K562 (cell line): ENCODE results near the gene THAP5. TPM values are rescaled to one million over a fixed set of nuclear protein-coding genes. Genes with fewer than 3 reads are reported as not detected.

Experiments used
- BCL6 ChIP-seq: fragments of 250-450 bp; sonication (Bioruptor Pico); IDR thresholded peaks from 2 replicates; pipeline ENCODE4 v1.4.0; 2020
- CTCF ChIP-seq, 3 experiments: IDR thresholded peaks in 2 of 3; conservative IDR thresholded peaks in 1 of 3; 2 replicates each; pipeline ENCODE4 v1.5.1; 2011 to 2012; ENCODE audit warnings: low read length in 3 of 3, mild to moderate bottlenecking in 3 of 3, control low read depth in 2 of 3, improper control_type of control experiment in 1 of 3, inconsistent platforms in 1 of 3, low read depth in 1 of 3, mixed read lengths in 1 of 3, moderate library complexity in 1 of 3; ENCODE audit not compliant: insufficient read depth in 2 of 3
- DEAF1 ChIP-seq: fragments of 450-650 bp; formaldehyde crosslinking; IDR thresholded peaks from 2 replicates; pipeline ENCODE4 v1.4.0; 2020; ENCODE audit warnings: mild to moderate bottlenecking, moderate library complexity
- E2F5 ChIP-seq: sonication (generic); formaldehyde crosslinking; IDR thresholded peaks from 2 replicates; pipeline ENCODE4 v1.8.0; 2022; ENCODE audit warnings: mild to moderate bottlenecking, missing genetic modification reagents
- FUS ChIP-seq: fragments of 200-400 bp; formaldehyde crosslinking; optimal IDR thresholded peaks from 2 replicates; pipeline ENCODE3; 2017; ENCODE audit warnings: low read depth, low read length
- GABPB1 ChIP-seq: sonication (generic); formaldehyde crosslinking; IDR thresholded peaks from 2 replicates; pipeline ENCODE4 v1.8.0; 2022; ENCODE audit warnings: mild to moderate bottlenecking, missing genetic modification reagents
- L3MBTL2 ChIP-seq: fragments of 450-650 bp; IDR thresholded peaks from 2 replicates; pipeline ENCODE4 v1.6.1; 2016; ENCODE audit warnings: mild to moderate bottlenecking, moderate library complexity
- NFIX ChIP-seq: fragments of 250-450 bp; sonication (Bioruptor Pico); IDR thresholded peaks from 2 replicates; pipeline ENCODE4 v1.4.0; 2020; ENCODE audit warnings: low read depth, mild to moderate bottlenecking, moderate library complexity
- PBX2 ChIP-seq, 2 experiments: IDR thresholded peaks in 1 of 2; conservative IDR thresholded peaks in 1 of 2; 2 replicates each; pipeline ENCODE4 v1.6.1; 2016; ENCODE audit warnings: low read depth in 2 of 2, mild to moderate bottlenecking in 1 of 2, missing compliant biosample characterization in 1 of 2, missing genetic modification characterization in 1 of 2, moderate library complexity in 1 of 2
- PHB2 ChIP-seq: fragments of 450-650 bp; IDR thresholded peaks from 2 replicates; pipeline ENCODE4 v1.6.1; 2017; ENCODE audit warnings: low read depth
- POLR2AphosphoS5 ChIP-seq: IDR thresholded peaks from 2 replicates; pipeline ENCODE4 v1.6.1; 2011; ENCODE audit warnings: mild to moderate bottlenecking, low read depth, low read length, moderate library complexity; ENCODE audit not compliant: control insufficient read depth, insufficient read depth
- POLR2G ChIP-seq: fragments of 200-400 bp; formaldehyde crosslinking; IDR thresholded peaks from 2 replicates; pipeline ENCODE4 v1.6.1; 2017; ENCODE audit warnings: low read depth, mild to moderate bottlenecking, antibody characterized with exemption, low read length, moderate library complexity
- PRMT5 ChIP-seq: sonication (generic); formaldehyde crosslinking; IDR thresholded peaks from 2 replicates; pipeline ENCODE4 v1.5.0; 2020; ENCODE audit warnings: missing genetic modification reagents
- RAD21 ChIP-seq, 2 experiments: fragments of 250-450 bp in 1 of 2; fragments of 450-650 bp in 1 of 2; sonication (Bioruptor Pico) in 1 of 2; formaldehyde crosslinking in 1 of 2; IDR thresholded peaks in 1 of 2; conservative IDR thresholded peaks in 1 of 2; 2 replicates each; pipeline versions ENCODE4 v1.4.0 to v1.8.0; 2020 to 2022; ENCODE audit warnings: mild to moderate bottlenecking in 2 of 2, moderate library complexity in 1 of 2
- RBM14 ChIP-seq: fragments of 200-400 bp; formaldehyde crosslinking; IDR thresholded peaks from 2 replicates; pipeline ENCODE4 v1.6.1; 2018; ENCODE audit warnings: low read depth, mild to moderate bottlenecking, low read length, moderate library complexity, borderline replicate concordance; ENCODE audit not compliant: insufficient read depth
- RUNX1 ChIP-seq: sonication (generic); IDR thresholded peaks from 2 replicates; pipeline ENCODE4 v1.6.1; 2016; ENCODE audit warnings: antibody characterized with exemption, low read depth
- SAFB2 ChIP-seq: fragments of 200-400 bp; formaldehyde crosslinking; IDR thresholded peaks from 2 replicates; pipeline ENCODE4 v1.6.1; 2018; ENCODE audit warnings: borderline replicate concordance, low read length, low read depth, moderate library complexity; ENCODE audit not compliant: severe bottlenecking
- SMC3 ChIP-seq: conservative IDR thresholded peaks from 2 replicates; pipeline ENCODE4 v1.6.1; 2011; ENCODE audit warnings: low read depth, low read length, improper control_type of control experiment; ENCODE audit not compliant: insufficient read depth
- SNAPC5 ChIP-seq: fragments of 250-450 bp; sonication (Bioruptor Pico); IDR thresholded peaks from 2 replicates; pipeline ENCODE4 v1.8.0; 2021; ENCODE audit warnings: moderate library complexity, mild to moderate bottlenecking, inconsistent platforms
- ZNF174 ChIP-seq: fragments of 250-450 bp; sonication (Bioruptor Pico); IDR thresholded peaks from 2 replicates; pipeline ENCODE4 v1.4.0; 2020; ENCODE audit warnings: mild to moderate bottlenecking
- ZNF347 ChIP-seq: fragments of 450-650 bp; formaldehyde crosslinking; IDR thresholded peaks from 2 replicates; pipeline ENCODE4 v1.4.0; 2020; ENCODE audit warnings: low read depth, mild to moderate bottlenecking, moderate library complexity
- polyA plus RNA-seq, 8 experiments: library from polyadenylated mRNA; depleted of rRNA in 4 of 8; stranded (reverse) in 5 of 8; unstranded in 3 of 8; fragments of >200 nt; fragmentation: Nextera tagmentation in 2 of 8; fragmentation: Illumina TruSeq in 1 of 8; extraction: Ambion mirVana in 2 of 8; extraction: Trizol in 1 of 8; gene quantifications; 2 replicates each; pipeline versions ENCODE4 v1.2.1 to v1.2.3, GENCODE V29; 2011 to 2014; ENCODE audit warnings: inconsistent platforms in 1 of 8, missing spikeins in 1 of 8
- total RNA-seq, 7 experiments: library from RNA; depleted of rRNA in 6 of 7; stranded (reverse); fragments of >200 nt in 6 of 7; fragmentation: Illumina TruSeq in 2 of 7; extraction: Trizol in 2 of 7; gene quantifications; 2 replicates each; pipeline versions ENCODE4 v1.2.1 to v1.2.3, GENCODE V29; 2011 to 2021; ENCODE audit warnings: low replicate concordance in 1 of 7

The THAP5 gene
- total and polyA plus RNA-seq, 9 of the 15 experiments (the other 6 are each of a cell fraction or from before 2014, with no cell fraction given), result 16.5 to 58.1 (median 28.2) TPM

GRCh38 chr7:108592646-108593201, 23.2 kb upstream of the THAP5 start (continued):
- peak; percentile 31; the same call in 1 of the 2 replicates for TF ChIP-seq DEAF1 (CRISPR knock-in tag)
- no peak for TF ChIP-seq SNAPC5
- no peak for TF ChIP-seq PRMT5
- no peak for TF ChIP-seq BCL6 (CRISPR knock-in tag)
- no peak for TF ChIP-seq RUNX1
- no peak for TF ChIP-seq E2F5 (CRISPR knock-in tag)
- TF ChIP-seq NFIX (CRISPR knock-in tag), result no peak
- TF ChIP-seq POLR2AphosphoS5, result no peak
- peak; percentile 70 to 83 for TF ChIP-seq RAD21 (CRISPR knock-in tag; conservative IDR thresholded peaks at IDR 0.05 in 1 of 2, IDR thresholded peaks at IDR 0.05 in 1 of 2)
- TF ChIP-seq SAFB2, result no peak
- no peak for TF ChIP-seq L3MBTL2
- TF ChIP-seq SMC3, result peak; percentile 48; the same call in 1 of the 2 replicates
- TF ChIP-seq RBM14, result no peak
- no peak for TF ChIP-seq ZNF174
- no peak for TF ChIP-seq GABPB1
- TF ChIP-seq CTCF (IDR thresholded peaks at IDR 0.05 in 2 of 3, conservative IDR thresholded peaks at IDR 0.05 in 1 of 3; ENCODE audit: insufficient read depth in 2 of 3, low read depth in 1 of 3, low read length in 3 of 3), result peak; percentile 54 to 72 (median 70)
- TF ChIP-seq ZNF347, result no peak
- no peak for TF ChIP-seq PBX2 (CRISPR knock-in tag; IDR thresholded peaks at IDR 0.05; ENCODE audit: low read depth)
- TF ChIP-seq PBX2 (tag; conservative IDR thresholded peaks at IDR 0.05; ENCODE audit: low read depth), result no peak
- TF ChIP-seq POLR2G, result no peak
- no peak for TF ChIP-seq PHB2
- no peak for TF ChIP-seq FUS
